GM19452 (cell line): ENCODE results near the gene CXCL17.
A peak's percentile ranks its signal among the peaks of the same experiment; 100 is the strongest.
"Not testable (repeated sequence)": the region's sequence is repeated elsewhere in the genome, so short reads cannot be mapped to it uniquely, and the experiment has no call there.

Experiments
- ATAC-seq: cut with Tn5 transposase; IDR thresholded peaks from one replicate; pipeline ENCODE4 v1.9.1; 2021; ENCODE audit not compliant: unreplicated experiment

Gene CXCL17

GRCh38 chr19:42466521-42467182 lies 23.9 kb upstream of the CXCL17 start:
- ATAC-seq = no peak

DNA sequence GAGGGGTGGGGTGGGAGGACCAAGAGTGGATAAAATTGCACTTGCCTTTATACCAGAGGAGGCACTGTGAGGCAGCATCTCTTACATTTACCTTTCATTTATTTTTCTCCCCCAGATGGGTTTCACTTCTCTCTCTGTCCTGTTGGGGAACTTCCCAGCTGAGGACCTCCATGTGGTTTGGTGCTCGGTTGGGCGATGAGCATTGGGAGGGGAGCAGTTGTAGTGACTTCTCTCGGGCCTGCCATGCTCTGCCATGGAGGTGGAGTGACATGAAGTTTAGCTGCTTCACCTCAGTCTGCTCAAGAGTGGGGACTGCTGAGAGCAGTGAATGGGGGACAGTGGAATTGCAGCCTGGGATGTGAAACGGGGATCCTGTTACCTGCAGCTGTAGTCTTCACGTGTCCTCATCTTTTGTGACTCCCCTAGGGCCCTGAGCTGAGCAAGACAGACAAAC lies 23.1 kb upstream of the CXCL17 start:
- ATAC-seq = no peak

- no peak for ATAC-seq
These were observed 19.1 kb upstream of the CXCL17 start for GRCh38 chr19:42461700-42462324.

GRCh38 chr19:42461231-42461630 lies 18.5 kb upstream of the CXCL17 start:
- not testable (repeated sequence) for ATAC-seq

DNA sequence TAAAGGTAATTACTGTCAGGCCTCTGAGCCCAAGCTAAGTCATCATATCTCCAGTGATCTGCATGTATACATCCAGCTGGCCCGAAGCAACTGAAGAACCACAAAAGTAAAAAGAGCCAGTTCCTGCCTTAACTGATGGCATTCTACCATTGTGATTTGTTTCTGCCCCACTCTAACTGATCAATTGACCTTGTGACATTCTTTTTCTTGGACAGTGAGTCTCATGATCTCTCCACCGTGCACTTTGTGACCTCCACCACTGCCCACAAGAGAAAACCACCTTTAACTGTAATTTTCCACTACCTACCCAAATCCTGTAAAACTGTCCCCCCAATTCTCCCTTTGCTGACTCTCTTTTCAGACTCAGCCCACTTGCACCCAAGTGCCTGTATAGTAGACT lies 17.2 kb upstream of the CXCL17 start:
- no peak for ATAC-seq

- no peak for ATAC-seq
These were observed 12.9 kb upstream of the CXCL17 start for GRCh38 chr19:42455621-42456081.

GRCh38 chr19:42455086-42455485 lies 12.3 kb upstream of the CXCL17 start:
- ATAC-seq = no peak

DNA sequence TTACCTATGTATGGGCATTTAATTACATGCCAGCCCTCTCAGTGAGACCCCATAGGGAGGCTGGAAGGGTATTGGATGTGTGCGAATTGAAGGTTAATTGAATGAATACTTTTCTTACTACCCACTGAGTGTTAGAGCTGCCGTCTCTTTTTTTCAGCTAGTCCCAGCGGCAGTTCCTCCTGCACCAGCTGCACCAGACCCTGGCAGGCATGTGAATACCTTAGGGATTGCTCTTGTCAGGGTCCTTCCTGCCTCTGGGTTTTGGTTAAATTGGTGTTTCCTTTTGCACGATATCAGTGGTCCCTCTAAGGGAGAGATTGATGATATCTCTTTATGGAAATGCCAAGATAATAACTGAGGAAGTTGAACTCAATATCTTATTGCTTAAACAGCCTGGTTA lies 9.8 kb upstream of the CXCL17 start:
- ATAC-seq = no peak

DNA sequence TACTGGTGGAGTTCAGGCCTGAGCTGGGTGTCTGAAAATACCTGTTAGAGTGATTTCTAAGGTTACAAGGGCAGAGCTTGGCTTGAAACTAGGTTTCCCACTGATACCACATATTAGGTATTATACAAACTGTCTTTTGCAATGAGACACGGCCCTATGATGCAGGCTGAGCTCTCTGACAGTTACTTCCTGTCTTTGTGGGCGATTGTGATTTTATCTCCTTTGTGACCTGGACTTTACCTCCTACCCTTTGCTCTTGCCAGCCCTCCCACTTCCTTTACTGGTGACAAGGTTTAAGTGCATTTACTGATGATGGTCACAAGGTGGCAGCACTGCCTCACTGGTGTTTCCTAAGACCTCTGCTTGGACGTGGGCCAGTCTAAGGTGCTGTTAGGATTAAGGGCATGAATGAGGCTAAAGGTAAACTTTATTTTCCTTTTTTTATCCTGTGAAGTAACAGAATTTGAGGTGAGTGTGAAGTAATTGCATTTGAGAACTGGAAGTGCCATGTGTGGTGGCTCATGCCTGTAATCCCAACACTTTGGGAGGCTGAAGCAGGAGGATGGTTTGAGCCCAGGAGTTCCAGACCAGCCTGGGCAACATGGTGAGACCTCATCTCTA lies 7.7 kb upstream of the CXCL17 start:
- ATAC-seq = peak; percentile 90

GRCh38 chr19:42448306-42448705 lies 5.6 kb upstream of the CXCL17 start:
- ATAC-seq = not testable (repeated sequence)

DNA sequence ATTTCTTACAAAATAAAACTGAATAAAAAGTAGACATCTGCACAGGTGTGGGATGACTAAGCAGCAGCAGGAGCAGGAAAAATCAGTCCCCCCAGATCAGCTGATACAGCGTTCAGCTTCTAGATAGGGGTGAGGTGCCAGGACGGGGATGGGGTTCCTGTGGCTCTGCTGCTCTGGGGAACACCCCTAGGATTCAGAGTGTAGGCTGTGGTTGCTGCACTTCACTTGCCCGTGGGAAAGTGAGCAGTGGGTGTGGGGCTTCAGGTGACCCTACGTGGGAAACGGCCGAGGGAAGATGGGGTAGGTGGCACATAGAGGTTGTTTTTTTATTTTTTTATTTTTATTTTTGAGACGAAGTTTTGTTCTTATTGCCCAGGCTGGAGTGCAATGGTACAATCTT lies 3.2 kb upstream of the CXCL17 start:
- no peak for ATAC-seq

- no peak for ATAC-seq
These were observed 1.2 kb upstream of the CXCL17 start for GRCh38 chr19:42443944-42444398.

DNA sequence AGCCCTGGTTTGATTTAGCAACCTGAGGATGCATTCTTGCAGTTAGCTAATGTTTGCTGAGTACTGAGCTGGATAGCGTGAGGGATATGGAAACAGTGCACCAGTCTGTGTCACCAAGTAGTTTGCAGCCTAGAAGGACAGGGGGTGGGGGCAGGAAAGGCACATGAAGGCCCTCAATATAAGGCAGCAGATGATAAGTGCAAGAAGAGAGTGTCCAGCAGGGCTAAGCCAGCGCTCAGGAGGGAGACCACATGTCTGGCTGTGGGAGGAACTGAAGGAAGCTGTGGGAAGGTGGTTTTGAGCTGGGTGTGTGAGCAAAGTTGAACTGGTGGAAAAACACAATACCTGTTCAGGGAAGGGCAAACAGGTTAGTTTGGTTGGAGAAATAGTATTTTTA lies 1.7 kb downstream of the CXCL17 start:
- ATAC-seq = no peak

GRCh38 chr19:42440357-42441048 lies 2.2 kb downstream of the CXCL17 start:
- ATAC-seq = peak; percentile 51

- no peak for ATAC-seq
These were observed 6.7 kb downstream of the CXCL17 start for GRCh38 chr19:42436006-42436405.

- no peak for ATAC-seq
These were observed 7.4 kb downstream of the CXCL17 start for GRCh38 chr19:42435316-42435715.

GRCh38 chr19:42433503-42434260 lies 9.1 kb downstream of the CXCL17 start:
- no peak for ATAC-seq

GRCh38 chr19:42431486-42431885 lies 11.3 kb downstream of the CXCL17 start:
- no peak for ATAC-seq

GRCh38 chr19:42428676-42429075 lies 14.1 kb downstream of the CXCL17 start:
- ATAC-seq = no peak

- ATAC-seq = no peak
These were observed 15.4 kb downstream of the CXCL17 start, which contains the start of gene LIPE for GRCh38 chr19:42427313-42427712. Gene LIPE (minus strand): TSS chr19:42427388. CDS start chr19:42427149, 239 bp downstream.

DNA sequence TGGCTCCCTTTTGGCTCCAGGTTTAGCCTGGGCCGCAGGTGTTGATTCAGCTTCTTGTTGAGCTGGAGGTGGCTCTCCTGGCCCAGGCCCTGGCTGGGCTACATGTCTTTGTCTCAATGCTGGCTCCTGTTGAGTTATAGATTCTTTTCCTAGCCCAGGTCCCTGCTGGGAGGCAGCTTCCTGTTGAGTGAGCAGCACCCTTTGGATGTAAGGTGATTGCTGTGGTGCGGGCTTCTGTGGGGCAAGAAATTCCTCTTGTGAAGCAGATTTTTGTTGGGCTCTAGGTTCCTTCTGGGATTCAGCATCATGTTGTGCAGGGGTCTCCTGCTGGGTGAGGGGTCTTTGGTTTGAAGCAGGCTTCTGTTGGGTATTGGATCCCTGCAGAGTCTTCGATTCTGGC lies 16.1 kb downstream of the CXCL17 start:
- ATAC-seq = no peak
